Common myeloid progenitor, CD34-positive (primary cell): ENCODE measurements around the gene OR10A4. TPM values are rescaled to one million over a fixed set of nuclear protein-coding genes. Genes with fewer than 3 reads are reported as not detected.

Experiments used
- CTCF ChIA-PET: fragments of 350-600 bp; sonication (Branson Sonifier 250); formaldehyde crosslinking; loops from one replicate; lab custom pipeline; 2021; ENCODE audit warnings: antibody characterized with exemption; lab: Charles Lee
- POLR2A ChIA-PET: fragments of 350-600 bp; sonication (Branson Sonifier 250); formaldehyde crosslinking; loops from one replicate; lab custom pipeline; 2021; ENCODE audit warnings: antibody characterized with exemption; lab: Charles Lee
- DNase-seq, 3 donors: peaks; one replicate each; pipeline versions ENCODE4 v3.0.0 to v3.0.0-alpha.2; 2013
- H3K27ac ChIP-seq, 2 experiments: 1 replicate in 1 of 2; 2 replicates in 1 of 2; pipeline ENCODE4 v1.7.0; 2013; ENCODE audit warnings: inconsistent platforms in 2 of 2, low read length in 2 of 2, mild to moderate bottlenecking in 2 of 2, low read depth in 1 of 2, moderate library complexity in 1 of 2; ENCODE audit not compliant: severe bottlenecking in 2 of 2, insufficient read depth in 1 of 2, poor library complexity in 1 of 2
- H3K27me3 ChIP-seq, 5 experiments: replicated peaks in 2 of 5; 1 replicate in 3 of 5; 2 replicates in 2 of 5; pipeline versions ENCODE4 v1.6.1 to v1.7.0; 2013; ENCODE audit warnings: low read length in 4 of 5, mild to moderate bottlenecking in 2 of 5, moderate library complexity in 2 of 5, inconsistent platforms in 1 of 5; ENCODE audit not compliant: insufficient read depth in 5 of 5, control insufficient read depth in 4 of 5
- H3K36me3 ChIP-seq, 4 experiments: 1 replicate in 2 of 4; 2 replicates in 2 of 4; pipeline versions ENCODE4 v1.6.1 to v1.7.0; 2013; ENCODE audit warnings: low read length in 3 of 4, control low read depth in 1 of 4, mild to moderate bottlenecking in 1 of 4; ENCODE audit not compliant: control insufficient read depth in 4 of 4, insufficient read depth in 4 of 4
- H3K4me1 ChIP-seq, 4 experiments: 1 replicate in 3 of 4; 2 replicates in 1 of 4; pipeline versions ENCODE4 v1.6.1 to v1.7.1; 2013; ENCODE audit warnings: low read length in 3 of 4, mild to moderate bottlenecking in 3 of 4, control low read depth in 1 of 4, inconsistent platforms in 1 of 4, moderate library complexity in 1 of 4; ENCODE audit not compliant: control insufficient read depth in 4 of 4, insufficient read depth in 4 of 4; ENCODE audit errors: control extremely low read depth in 1 of 4
- H3K4me3 ChIP-seq, 7 experiments: 1 replicate in 4 of 7; 2 replicates in 3 of 7; pipeline versions ENCODE4 v1.5.1 to v1.7.0; 2013; ENCODE audit warnings: mild to moderate bottlenecking in 7 of 7, low read length in 6 of 7, moderate library complexity in 6 of 7, inconsistent platforms in 2 of 7, low read depth in 2 of 7, control low read depth in 1 of 7; ENCODE audit not compliant: insufficient read depth in 4 of 7, control insufficient read depth in 1 of 7; ENCODE audit errors: extremely low read depth in 1 of 7
- H3K9me3 ChIP-seq, 5 experiments: 1 replicate in 4 of 5; 2 replicates in 1 of 5; pipeline versions ENCODE4 v1.6.1 to v1.7.1; 2013; ENCODE audit warnings: low read length in 4 of 5, mild to moderate bottlenecking in 2 of 5, inconsistent platforms in 1 of 5, low read depth in 1 of 5, moderate library complexity in 1 of 5; ENCODE audit not compliant: control insufficient read depth in 4 of 5, insufficient read depth in 2 of 5; ENCODE audit errors: control extremely low read depth in 1 of 5
- WGBS: methylation state at CpG from one replicate; pipeline ENCODE4 v1.1.5; 2013; ENCODE audit not compliant: insufficient coverage; 5-methylcytosine and 5-hydroxymethylcytosine counted together
- polyA plus RNA-seq: library from polyadenylated mRNA; unstranded; fragments of 120-200 nt; gene quantifications from one replicate; pipeline ENCODE4 v1.2.1, GENCODE V29; 2013

OR10A4 gene, protein sequence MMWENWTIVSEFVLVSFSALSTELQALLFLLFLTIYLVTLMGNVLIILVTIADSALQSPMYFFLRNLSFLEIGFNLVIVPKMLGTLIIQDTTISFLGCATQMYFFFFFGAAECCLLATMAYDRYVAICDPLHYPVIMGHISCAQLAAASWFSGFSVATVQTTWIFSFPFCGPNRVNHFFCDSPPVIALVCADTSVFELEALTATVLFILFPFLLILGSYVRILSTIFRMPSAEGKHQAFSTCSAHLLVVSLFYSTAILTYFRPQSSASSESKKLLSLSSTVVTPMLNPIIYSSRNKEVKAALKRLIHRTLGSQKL
- polyA plus RNA-seq, result not detected

DNA sequence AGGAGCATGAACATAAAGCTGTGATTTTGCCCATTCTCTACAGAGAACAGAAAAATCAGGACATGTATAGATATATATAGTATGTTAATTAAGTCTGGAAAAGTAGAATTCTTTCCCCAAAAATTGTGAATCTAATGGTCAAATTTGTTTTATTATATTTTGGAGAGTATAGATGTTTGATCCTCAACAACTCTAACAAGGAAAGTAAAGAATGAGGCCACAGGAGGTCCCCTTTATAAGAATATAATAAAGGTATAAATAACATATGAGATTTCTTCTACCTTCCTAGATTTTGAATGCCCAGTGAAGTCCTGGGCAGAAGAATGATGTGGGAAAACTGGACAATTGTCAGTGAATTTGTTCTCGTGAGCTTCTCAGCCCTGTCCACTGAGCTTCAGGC lies at the start of gene OR10A4:
Gene OR10A4 (plus strand): TSS at position 301 of the 400 bp plus-strand sequence. CDS start 23 bp downstream, at position 324.
- 100% methylated on average over 1 of the region's 1 CpG for WGBS
- no peak within 1 kb of the TSS for H3K27ac ChIP-seq
- CTCF ChIA-PET, result no interaction called here
- POLR2A ChIA-PET, result no interaction called here
- H3K9me3 ChIP-seq, result peaks cover 0 to 4% (median 0%) of the 10 kb centered on the region in 5 experiments
- H3K4me3 ChIP-seq, result no peak within 1 kb of the TSS
- H3K27me3 ChIP-seq, result no peaks in the 10 kb centered on the region
- DNase-seq, result no peak
- H3K4me1 ChIP-seq, result no peaks in the 10 kb centered on the region
- no peaks in the 10 kb centered on the region for H3K36me3 ChIP-seq

DNA sequence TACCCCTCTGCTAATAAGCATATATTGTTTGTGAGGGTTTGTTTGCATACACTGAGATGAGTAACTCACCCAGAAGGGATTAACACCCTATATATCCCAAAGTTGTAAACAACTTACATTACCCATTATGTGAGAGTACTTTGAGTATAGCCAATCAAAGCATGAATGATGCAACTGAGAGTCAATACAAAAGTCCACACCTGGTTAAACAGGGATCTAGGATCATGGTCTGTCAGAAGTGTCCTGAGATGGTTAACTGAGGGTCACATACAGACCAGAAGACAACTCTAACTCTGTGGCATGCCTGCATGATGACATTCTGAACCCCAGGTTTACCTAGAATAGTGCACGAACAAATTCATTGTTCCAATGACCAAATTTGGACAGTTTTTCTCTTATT lies 48.3 kb upstream of the OR10A4 start:
- ChIA-PET POLR2A (no interaction called here), CTCF (no interaction called here)
- Histone ChIP-seq H3K4me3 (no peak overlapping the region), H3K36me3 (no peaks in the 10 kb centered on the region), H3K4me1 (no peaks in the 10 kb centered on the region), H3K9me3 (no peaks in the 10 kb centered on the region), H3K27ac (no peak overlapping the region), H3K27me3 (no peaks in the 10 kb centered on the region)
- no peak for DNase-seq
- 100% methylated on average over 1 of the region's 1 CpG for WGBS

DNA sequence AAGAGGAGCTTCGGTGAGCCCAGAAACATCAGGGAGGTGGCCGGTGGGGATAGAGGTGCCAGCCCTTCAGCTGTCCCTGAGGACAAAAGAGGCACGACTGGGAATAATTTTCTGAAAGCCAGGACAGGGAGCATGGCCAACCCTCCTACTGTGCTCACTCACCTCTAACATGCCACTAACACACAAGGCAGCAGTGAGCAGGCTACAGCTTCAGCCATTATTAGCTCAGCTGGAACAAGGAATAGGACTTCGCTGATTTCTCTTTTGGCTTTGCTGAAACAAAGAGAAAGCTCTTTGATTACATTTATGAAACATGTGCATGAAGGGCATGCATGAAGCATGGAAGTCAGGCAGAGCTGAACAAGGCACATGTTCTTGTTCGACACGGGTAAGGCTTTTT lies 43.1 kb upstream of the OR10A4 start:
- CTCF ChIA-PET, result interaction anchor here (0.9 to 1.5 kb wide), 3 partner anchors 9 to 27 kb away, joined by 3 to 5 read pairs (median 3); no protein-coding TSS in a partner anchor
- 100% methylated on average over 3 of the region's 6 CpGs for WGBS

DNA sequence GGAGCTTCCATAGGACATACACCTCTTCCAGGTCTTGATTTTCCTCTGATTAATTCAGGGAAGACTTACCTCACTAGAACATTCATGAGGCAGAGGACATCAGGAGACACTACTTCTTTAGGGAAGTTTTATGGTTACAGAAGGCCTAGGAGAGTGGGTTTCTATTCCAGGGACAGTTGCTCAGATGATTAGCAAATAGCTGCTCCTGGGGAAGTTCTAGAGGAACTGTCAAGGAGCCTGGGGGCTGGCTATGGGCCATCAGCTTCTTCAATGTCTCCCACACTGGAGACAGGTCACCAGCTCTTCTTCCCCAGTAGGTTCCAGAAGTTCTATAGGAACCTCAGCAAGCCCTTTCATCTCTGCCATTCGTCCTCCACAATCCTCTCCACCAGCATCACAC lies 42.4 kb upstream of the OR10A4 start:
- no peaks in the 10 kb centered on the region for H3K9me3 ChIP-seq
- no peak for DNase-seq
- CTCF ChIA-PET, result interaction anchor here (0.9 to 1.5 kb wide), 3 partner anchors 10 to 28 kb away, joined by 3 to 5 read pairs (median 3); no protein-coding TSS in a partner anchor
- no peak overlapping the region for H3K27ac ChIP-seq
- H3K4me1 ChIP-seq, result no peaks in the 10 kb centered on the region
- no CpG with 5 or more reads among the region's 1 CpG for WGBS
- no peaks in the 10 kb centered on the region for H3K36me3 ChIP-seq
- H3K27me3 ChIP-seq, result no peaks in the 10 kb centered on the region
- POLR2A ChIA-PET, result interaction anchor here (0.6 kb wide), 1 partner anchor 621 kb away, joined by 3 read pairs; no protein-coding TSS in a partner anchor
- H3K4me3 ChIP-seq, result no peak overlapping the region

More for the DNA sequence above, 43.1 kb upstream of the OR10A4 start:
- no peaks in the 10 kb centered on the region for H3K9me3 ChIP-seq
- no peak overlapping the region for H3K27ac ChIP-seq
- H3K4me3 ChIP-seq, result no peak overlapping the region
- H3K4me1 ChIP-seq, result no peaks in the 10 kb centered on the region
- H3K27me3 ChIP-seq, result no peaks in the 10 kb centered on the region
- POLR2A ChIA-PET, result no interaction called here
- H3K36me3 ChIP-seq, result no peaks in the 10 kb centered on the region
- DNase-seq, result no peak

DNA sequence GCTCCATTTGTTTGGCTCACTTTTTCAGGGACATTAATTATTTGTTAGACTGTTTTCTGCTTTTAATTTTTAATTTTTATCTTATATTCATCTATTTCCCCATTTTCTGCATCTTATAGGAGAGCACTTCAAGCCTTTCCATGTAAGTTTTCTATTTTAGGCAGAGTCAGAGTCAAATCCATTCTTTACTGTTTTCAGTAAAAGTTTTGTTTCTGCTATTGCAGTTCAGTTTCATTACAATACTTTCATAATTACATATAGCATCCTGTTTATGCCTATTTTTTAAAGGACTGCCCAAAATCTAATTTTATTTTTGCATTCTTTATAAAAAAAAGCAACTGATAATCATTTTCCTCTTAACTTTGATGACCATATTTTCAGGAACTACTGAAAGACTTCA lies 34.7 kb upstream of the OR10A4 start:
- DNase-seq, result no peak
- CTCF ChIA-PET, result no interaction called here
- H3K27me3 ChIP-seq, result no peaks in the 10 kb centered on the region
- POLR2A ChIA-PET, result no interaction called here
- no peak overlapping the region for H3K27ac ChIP-seq
- H3K36me3 ChIP-seq, result no peaks in the 10 kb centered on the region
- peaks cover 0 to 4% (median 0%) of the 10 kb centered on the region in 5 experiments for H3K9me3 ChIP-seq
- no peak overlapping the region for H3K4me3 ChIP-seq
- no peaks in the 10 kb centered on the region for H3K4me1 ChIP-seq

DNA sequence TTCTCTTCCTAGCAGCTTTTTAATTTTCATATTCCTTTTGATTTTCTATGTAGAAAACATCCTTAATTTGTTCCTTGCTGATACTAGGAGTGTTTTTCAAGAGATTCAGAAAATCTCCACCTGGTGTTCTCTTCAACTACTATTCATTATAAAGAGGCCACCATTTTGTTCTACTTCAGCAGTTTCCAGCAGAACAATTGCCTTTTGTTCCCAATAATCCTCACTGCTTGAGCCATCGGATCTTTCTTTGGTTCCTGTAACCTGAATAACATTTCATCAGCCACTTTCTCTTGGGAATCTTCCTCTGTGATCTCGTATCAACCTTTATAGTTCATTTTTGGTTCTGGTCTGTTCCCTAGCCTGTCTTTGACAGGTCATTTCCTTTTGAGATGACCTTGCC lies 32.8 kb upstream of the OR10A4 start:
- WGBS, result 97% methylated on average over 2 of the region's 2 CpGs
- H3K27me3 ChIP-seq, result no peaks in the 10 kb centered on the region
- ChIA-PET CTCF (no interaction called here), POLR2A (no interaction called here)
- no peak for DNase-seq
- H3K4me3 ChIP-seq, result no peak overlapping the region
- H3K9me3 ChIP-seq, result peaks cover 0 to 8% (median 0%) of the 10 kb centered on the region in 5 experiments
- H3K36me3 ChIP-seq, result no peaks in the 10 kb centered on the region
- H3K4me1 ChIP-seq, result no peaks in the 10 kb centered on the region
- no peak overlapping the region for H3K27ac ChIP-seq

DNA sequence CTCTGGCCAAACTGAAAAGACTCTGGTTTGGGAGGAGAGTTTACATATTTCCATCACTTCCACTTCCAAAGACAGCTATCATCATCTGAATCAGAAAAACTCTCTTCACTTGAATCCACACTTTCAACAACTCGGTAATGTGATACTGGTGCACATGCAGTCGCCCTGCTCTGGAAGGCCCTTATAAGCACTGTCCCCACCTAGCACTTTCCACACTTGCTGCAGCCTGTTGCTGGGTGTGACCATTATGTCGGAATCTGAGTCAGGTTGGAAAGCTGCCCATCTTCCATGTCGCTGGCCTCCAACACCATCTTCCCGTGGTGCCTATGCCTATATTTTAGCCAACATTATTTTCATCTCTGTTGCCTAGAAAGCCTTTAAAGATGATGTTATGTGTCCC lies 32.1 kb upstream of the OR10A4 start:
- DNase-seq, result no peak
- 85% methylated on average over 3 of the region's 5 CpGs for WGBS
- H3K9me3 ChIP-seq, result peaks cover 0 to 8% (median 0%) of the 10 kb centered on the region in 5 experiments
- no peak overlapping the region for H3K27ac ChIP-seq
- H3K27me3 ChIP-seq, result no peaks in the 10 kb centered on the region
- POLR2A ChIA-PET, result no interaction called here
- no peaks in the 10 kb centered on the region for H3K36me3 ChIP-seq
- no peak overlapping the region for H3K4me3 ChIP-seq
- CTCF ChIA-PET, result no interaction called here
- H3K4me1 ChIP-seq, result no peaks in the 10 kb centered on the region
